ENCODE results near the gene C15orf40.
A peak's percentile ranks its signal among the peaks of the same experiment; 100 is the strongest.

C15orf40 gene

GRCh38 chr15:82992436-82992998, 18.9 kb downstream of the C15orf40 start:
- no peak for DNase-seq

DNA sequence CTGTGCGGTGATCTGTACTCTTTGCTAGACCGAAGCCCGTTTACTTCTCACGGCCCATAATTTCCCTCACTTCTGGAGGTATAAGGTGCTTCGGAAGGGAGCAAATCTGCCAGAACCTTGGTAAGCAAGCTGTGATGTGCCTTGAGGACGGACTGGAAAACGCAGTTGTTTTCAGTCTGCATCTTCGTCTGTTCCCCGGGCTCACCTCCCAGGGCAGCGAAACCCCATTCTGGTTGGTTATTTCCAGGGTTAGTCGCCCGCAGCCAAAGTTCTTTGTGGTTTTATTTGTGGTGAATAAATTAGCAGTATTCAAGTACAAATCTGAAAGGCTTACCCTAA, 25.0 kb downstream of the C15orf40 start:
- no peak for DNase-seq

GRCh38 chr15:82985688-82986441, 25.6 kb downstream of the C15orf40 start, which contains the start of gene RAMAC:
RAMAC (plus strand) TSS chr15:82986210; CDS start chr15:82989019, 2,809 bp downstream.
- DNase-seq, result peak; percentile 86

GRCh38 chr15:82980981-82981380, 30.5 kb downstream of the C15orf40 start:
- no peak for DNase-seq

- DNase-seq, result no peak
Measured at GRCh38 chr15:82979726-82980125, 31.7 kb downstream of the C15orf40 start.

DNA sequence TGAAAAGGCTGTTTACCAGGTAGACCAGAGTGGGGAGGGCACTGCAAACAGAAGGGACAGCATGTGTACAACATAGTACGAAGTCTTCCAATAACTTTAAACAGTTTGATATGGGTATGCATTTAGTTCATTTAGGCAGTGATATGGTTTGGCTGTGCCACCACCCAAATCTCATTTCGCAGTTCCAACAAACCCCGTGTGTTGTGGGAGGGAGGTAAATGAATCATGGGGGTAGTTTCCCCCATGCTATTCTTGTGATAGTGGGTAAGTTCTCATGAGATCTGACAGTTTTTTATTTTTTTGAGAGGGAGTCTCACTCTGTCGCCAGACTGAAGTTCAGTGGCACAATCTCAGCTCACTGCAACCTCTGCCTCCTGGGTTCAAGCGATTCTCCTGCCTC, 33.0 kb downstream of the C15orf40 start:
- DNase-seq, result no peak

- DNase-seq, result no peak
Measured at GRCh38 chr15:82977076-82977475, 34.4 kb downstream of the C15orf40 start.

DNA sequence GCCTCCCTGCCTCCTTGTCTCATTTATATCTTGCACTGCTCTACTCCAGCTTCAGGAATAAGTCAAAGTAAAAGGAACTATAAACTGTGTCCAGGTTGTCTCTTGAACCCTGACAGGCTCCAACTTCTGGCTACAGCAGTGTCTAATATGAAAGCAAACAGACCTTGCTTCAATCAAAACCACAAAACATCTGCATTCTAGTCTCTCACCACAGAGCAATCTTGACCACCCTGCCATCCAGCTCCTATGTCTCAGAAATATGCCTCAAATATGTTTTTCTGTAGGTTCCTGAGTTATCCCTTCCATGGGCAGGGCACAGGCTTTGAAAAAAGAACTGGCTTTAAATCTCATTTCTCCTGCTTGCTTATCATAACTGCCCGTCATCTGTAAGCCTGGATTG, 38.4 kb downstream of the C15orf40 start:
- DNase-seq, result no peak

DNA sequence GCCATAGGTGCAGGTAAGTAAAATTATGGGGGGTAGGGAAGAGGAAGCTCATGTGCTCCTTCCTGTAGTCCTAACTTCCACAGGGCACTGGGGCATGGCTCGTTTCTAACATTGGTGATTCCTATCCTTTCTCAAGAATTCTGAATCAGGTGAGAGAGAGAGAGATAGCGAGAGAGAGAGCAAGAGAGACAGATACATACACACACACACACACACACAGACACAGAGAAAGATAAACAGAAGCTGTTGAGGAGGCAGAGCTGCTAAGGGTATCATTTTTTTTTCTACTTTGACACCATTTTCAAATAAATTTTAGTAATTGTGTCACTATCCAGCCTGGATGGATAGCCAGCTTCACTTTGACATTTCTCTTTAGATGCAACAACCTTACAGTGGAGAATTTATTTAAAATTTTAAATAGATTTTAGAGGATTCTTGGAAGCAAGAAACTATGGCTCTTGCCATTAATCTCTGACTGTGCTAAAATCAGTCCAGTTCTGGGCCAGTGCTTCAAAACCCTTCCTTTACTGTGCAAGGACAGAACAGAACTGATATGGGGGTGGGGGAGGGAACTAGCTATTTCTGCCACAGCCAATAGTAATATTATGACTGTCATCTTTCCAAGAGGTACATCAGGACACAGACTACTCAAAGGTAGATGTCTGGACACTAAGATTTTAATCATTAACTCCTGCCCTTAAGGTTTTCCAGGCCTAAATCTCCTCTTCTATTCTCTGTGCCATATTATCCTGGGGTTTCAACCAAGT, 40.0 kb downstream of the C15orf40 start:
- no peak for DNase-seq

GRCh38 chr15:82970696-82971095, 40.7 kb downstream of the C15orf40 start:
- no peak for DNase-seq

DNA sequence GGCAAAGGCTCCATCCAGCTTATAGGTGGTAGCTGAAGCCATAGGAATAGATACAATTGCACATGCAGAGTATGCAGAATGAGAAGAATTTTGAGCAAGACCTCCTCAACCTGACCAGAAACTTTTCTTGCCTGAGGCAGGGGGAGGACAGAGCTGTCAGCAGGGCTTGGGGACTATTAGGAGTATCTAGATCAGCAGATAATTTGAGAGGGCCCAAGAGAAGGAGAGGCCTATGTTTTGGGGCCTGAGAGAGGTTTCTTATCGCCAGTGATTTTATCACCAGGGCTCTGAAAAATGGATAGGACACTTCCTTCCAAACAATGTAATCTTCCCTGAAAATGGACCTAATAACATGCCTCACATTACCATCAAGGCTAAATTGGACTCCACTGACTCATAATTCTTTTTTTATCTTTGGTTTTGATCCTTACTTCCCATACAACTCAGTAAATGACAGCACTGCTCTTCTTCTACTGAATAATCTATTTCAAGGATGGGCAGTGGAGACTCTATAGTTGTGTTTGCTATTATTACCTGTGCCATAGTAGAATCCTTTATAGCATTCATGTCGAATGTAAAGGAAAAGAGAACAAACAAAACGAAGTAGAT, 41.3 kb downstream of the C15orf40 start:
- no peak for DNase-seq

DNA sequence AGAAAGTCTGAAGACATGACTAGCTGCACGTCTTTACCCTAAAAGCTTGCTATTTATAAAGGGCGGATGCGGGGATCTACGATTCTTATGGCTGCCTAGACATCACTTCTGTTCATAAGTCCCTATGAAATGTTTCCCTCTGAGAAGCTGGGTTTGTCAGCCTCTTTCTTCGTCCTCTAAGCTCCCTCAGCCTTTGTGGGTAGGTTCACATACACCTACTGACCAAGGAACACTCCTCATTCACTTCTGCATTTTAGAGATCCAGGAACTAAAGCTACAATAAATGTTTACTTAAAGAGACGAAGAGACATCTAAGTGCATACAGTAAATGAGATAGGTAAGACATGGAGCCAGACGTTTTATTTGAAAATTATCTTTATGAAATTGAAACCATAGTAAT, 42.1 kb downstream of the C15orf40 start:
- no peak for DNase-seq

DNA sequence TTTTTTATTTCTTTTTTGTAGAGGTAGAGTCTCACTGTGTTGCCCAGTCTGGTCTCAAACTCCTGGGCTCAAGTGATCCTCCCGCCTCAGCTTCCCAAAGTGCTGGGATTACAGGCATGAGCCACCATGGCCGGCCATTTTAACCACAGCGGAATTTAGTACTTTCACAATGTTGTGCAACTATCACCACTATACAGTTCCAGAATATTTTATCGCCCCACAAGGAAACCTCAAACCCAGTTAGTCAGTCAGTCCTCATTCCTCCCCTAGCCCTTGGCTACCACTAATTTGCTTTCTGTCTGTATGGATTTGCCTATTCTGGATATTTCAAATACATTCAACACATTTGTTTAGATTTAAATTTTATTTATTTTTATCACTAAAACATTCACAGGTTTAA, 43.4 kb downstream of the C15orf40 start:
- no peak for DNase-seq

- no peak for DNase-seq
Measured at GRCh38 chr15:82966671-82967071, 44.8 kb downstream of the C15orf40 start.

DNA sequence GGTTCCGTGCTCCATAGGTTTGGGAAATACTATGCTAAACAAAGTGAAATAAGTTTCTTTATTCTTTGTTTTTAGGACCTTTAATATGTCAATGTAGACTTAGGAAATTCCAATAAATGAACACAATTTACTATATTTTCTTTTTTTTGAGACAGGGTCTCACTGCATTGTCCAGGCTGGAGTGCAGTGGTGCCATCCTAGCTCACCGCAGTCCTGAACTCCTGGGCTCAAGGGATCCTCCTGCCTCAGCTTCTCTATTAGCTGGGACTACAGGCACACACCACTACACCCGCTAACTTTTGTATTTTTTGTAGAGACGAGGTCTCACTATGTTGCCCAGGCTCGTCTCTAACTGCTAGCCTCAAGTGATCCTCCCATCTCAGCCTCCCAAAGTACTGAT, 46.5 kb downstream of the C15orf40 start:
- no peak for DNase-seq

DNA sequence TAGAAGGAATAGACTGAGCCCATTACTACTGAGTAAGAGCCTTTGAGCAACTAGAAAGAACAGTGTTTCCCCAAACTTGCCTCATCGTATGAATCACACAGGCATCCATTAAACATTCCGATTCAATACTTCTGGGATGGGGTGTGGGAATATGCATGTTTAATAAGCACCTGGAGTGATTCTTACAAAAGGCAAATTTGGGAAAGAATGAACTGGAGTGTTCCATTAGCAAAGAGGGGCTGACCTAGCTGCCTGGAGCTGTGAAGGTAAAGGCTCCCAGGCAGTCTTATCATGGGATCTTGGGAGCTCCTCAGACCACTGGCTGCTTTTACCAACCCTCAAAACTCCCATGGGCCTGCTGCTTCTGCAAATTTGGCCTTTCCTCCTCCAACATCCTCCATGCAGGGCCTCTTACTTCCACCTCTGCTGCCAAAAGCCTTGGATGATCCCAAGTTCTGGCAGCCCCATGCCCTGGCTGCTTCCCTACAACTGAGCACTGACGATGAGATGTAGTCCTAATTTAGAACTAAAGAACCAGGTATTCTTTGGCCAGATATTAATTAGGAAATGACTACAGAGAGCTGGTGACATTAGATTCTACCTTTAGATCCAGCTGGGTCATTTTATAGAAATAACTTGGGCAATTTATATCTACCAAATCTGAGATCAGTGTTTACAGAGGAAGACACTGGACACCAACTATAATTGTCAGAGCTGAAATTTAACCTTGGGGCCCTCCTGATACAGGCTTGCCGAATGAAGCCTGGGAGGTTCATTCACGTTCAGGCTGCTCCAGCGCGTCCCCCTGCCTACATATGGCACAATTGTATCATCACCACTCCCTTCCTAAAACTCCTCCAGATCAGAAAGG, 47.7 kb downstream of the C15orf40 start:
- DNase-seq, result no peak

DNA sequence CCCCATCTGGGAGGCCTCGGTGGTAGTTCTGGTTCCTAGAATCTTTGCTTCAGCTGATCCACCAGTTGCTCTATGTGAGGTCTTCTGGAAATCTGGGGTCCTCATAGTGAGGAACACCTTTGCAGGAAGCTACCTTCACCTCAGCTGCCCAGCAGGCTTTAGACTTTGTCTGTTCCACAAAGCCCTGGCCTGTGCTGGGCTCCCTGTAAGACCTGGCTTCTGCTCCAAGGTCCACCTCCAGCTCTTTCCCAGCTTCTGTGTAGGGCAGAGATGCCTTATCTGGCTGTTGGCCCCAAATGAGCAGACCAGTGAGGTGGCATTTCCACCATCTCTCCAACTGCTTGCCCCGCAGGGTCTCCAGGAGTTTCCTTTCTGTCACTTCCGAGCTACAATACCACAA, 50.7 kb downstream of the C15orf40 start:
- DNase-seq, result no peak

DNA sequence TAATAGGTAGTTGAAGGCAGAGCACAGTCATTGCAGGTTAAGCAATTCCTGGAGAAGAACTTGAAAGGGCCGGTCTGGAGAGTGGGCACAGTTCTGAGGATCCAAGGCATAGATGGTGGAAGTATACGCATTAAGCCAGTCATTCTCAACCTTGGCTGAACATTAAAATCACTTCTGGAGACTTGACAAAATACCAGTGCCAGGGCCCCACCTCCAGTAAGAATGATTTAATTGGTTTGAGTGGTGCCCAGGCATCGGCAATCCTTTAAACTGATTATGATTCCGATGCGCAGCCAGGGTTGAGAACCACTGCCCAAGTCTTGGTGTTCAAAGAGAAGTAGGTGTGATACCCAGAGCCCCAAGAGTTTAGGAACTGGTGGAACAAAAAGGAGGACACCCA, 52.0 kb downstream of the C15orf40 start:
- DNase-seq, result no peak

- DNase-seq, result no peak
Measured at GRCh38 chr15:82958638-82959037, 52.8 kb downstream of the C15orf40 start.

DNA sequence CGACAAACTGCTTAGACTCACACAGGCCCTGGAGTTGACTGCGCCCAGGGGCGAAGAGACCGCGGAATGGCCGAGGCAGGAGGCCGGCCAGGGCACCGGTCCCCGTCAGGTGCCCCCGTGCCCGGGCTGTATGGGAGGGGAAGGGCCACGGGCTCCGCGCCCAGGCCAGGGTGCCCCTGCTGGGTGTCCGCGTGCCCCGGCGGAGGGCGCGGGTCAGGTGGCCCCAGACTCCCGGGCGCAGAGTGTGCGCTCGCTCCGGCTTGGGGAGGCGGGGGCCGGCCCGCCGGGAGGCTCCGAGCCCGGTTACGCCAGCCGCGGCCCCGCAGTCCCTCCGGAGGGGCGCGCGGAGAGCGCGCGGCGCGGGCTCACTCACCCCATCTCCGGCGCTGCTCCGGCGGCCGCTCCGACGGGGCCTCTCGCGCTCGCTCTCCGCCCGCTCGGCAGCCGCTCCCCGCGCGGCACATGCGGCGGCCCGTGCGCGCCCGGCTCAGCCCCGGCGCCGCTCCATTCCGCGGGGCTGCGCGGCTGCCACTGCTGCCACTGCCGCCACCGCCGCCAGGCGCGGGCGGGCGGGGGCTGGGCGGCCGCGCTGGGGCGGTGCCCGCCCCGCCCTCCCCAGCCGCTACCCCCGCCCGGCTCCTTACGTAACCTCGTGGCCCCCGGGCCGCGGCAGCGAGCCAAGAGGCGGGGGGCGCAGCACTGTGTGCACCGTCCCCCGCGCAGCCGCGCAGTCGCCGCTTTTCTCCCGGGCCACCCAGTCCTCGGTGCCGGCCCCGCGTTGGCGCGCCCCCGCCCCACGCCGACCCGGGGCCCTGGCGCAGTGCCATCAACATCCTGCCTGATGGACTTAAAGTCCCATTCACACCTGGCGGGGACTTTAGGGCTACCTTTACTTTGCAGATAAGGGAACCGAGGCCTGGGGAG, 59.0 kb downstream of the C15orf40 start, which contains the start of gene HOMER2:
TSS of gene HOMER2 (minus strand) at position 563 of the 924 bp plus-strand sequence. CDS start at position 378, 185 bp downstream.
- peak; percentile 24 for DNase-seq

DNA sequence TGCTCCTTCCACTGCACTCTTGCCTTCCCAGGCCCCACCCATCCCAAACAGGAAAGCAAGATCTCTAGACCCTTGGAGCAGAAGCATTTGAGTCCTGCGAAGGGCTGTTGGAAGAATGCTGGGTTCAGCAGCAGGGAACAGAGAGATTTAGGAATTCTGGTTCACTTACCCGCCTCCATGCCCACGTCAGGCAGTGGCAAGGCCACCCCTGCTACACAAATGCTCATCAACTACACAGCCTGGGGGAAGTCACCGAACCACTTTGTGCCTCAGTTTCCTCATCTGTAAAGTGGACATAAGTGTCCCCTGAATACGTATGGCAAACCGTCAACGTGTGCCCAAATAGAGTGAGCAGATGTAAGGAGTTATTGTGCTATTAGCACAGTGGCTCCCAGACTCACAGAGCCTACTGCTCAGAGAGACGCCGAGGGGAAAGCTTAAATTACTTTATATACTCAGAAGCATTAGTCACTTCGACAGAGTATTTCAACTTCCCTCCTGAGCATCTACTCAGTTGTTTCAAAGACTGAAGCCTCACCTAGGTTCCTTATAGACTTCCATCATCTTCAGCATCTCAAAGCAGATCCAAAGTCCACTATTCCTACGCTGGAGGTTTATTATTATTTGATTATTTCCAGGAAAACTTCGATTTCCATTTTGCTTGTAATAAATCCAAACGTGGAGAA, 59.8 kb downstream of the C15orf40 start:
- DNase-seq, result no peak

Measured in NCI-H1105 (cell line).